Stimulated activated naive CD4-positive, alpha-beta T cell treated with Interleukin-2 at 50 U/mL for 16 hours (primary cell): ENCODE results near the gene STEAP3.

ENCODE experiments used
- DNase-seq: peaks from one replicate; lab custom pipeline; 2025; lab: John Stamatoyannopoulos, UW

The STEAP3 gene

DNA sequence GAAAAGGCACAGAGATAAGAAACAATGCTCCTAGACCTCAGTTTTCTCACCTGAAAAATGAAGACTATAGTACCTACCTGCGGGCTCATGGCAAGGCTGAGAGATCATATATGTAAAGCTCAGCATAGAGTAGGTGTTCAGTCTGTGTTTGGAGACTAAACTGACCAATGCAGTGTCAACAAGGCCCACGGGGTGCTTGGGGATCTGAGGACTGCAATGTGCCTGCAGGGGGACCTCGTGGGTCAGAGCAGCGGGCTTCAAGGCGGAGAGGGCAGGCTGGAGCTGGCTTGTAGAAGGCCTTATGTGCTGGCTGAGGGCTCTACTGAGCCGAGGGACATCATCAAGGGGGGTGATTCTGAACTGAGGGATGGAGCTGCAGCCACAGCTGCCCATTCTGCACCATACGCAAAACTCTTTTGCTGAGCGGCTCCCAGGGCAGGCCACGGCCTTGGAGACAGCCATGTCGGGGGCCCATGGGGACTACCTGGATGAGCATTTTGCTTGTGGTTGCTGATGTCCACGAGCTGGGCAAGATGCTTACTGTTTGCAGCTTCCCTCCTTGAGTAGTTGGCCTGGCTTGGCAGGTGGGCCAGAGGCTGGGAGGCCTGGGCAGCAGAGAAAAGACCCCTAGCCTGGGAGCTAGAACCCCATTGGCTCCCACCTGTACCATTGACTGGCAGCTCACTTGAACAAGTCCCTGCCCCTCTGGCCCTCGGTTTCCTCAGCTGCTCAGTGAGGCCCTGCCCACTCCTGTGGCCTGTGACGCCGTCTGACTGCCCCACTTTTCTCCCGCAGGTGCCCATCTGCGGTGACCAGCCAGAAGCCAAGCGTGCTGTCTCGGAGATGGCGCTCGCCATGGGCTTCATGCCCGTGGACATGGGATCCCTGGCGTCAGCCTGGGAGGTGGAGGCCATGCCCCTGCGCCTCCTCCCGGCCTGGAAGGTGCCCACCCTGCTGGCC is 23.5 kb downstream of the STEAP3 start:
- DNase-seq = no peak

DNA sequence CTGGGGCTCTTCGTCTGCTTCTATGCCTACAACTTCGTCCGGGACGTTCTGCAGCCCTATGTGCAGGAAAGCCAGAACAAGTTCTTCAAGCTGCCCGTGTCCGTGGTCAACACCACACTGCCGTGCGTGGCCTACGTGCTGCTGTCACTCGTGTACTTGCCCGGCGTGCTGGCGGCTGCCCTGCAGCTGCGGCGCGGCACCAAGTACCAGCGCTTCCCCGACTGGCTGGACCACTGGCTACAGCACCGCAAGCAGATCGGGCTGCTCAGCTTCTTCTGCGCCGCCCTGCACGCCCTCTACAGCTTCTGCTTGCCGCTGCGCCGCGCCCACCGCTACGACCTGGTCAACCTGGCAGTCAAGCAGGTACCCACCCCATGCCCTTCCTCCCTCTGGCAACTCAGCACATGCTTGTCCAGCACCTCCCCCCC is 24.2 kb downstream of the STEAP3 start:
- no peak for DNase-seq

GRCh38 chr2:119248311-119248710 is 24.7 kb downstream of the STEAP3 start:
- no peak for DNase-seq

- no peak for DNase-seq
Observed at GRCh38 chr2:119248751-119249150, 25.1 kb downstream of the STEAP3 start.

GRCh38 chr2:119249311-119249710 is 25.7 kb downstream of the STEAP3 start:
- no peak for DNase-seq

DNA sequence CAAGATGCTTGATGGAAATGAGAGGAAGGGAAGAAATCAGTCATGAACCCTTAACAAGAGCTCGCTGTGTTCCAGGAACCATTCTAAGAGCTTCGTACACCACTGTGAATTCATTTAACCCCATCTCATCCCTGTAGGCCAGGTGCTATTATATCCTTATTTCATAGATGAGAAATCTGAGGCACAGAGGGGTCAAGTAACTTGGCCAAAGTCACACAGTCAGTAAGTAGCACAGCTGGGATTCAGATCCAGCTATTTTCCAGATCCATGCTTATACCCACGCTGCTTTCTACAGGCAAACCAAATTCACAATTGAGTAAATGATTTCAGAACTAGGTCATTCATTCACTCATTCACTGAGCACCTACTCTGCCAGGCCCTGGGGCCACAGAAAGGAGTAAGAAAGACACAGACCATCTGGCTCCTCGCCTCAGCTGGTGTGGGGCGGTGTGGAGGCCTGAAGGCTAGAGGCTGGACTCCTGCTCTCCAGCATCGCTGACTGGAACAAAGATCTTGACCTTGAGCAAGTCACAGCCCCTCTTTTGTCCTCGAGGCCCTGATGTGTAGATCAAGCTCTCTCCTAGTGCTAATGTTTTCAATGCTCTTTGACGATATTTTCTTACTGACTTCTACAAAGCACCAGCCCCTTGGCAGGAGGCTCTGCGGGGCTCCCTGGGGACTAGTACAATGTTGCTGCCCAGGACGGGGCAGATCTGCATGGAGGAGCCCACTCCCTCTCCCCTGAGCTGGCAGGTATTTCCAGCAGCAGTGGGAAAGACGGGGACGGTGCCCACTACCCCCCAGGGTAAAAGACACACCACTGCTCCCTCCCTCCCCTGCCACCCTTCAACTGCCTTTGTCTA is 26.5 kb downstream of the STEAP3 start:
- no peak for DNase-seq

DNA sequence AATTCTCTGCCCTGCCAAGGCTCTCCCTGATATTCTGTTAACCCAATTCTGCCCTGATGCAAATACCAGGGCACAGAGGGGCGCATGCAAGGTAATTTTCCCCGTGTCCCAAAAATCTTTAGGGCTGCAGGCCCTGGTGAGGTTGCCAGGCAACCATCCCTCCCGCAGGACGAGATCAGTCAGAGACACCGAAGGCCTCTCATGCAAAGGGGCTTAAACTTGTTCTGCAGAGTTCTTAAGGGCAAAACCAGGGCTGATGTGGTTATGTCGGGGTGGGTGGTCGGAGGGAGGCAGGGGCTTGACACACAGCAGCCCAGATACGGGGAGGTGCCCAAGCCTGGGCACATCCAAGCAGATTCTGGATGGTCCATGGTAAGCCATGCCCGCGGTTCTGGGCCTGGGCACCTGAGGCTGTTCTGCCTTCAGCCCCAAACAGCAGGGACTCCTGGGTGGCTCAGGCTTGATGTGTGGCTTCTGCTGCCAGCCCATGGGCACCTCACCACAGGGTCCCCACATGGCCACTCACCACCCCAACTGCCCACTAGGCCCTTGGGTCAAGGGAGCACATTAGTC is 27.2 kb downstream of the STEAP3 start:
- no peak for DNase-seq

GRCh38 chr2:119251652-119252051 is 28.0 kb downstream of the STEAP3 start:
- DNase-seq = no peak

GRCh38 chr2:119252186-119253113 is 28.8 kb downstream of the STEAP3 start:
- DNase-seq = no peak

GRCh38 chr2:119253114-119253702 is 29.6 kb downstream of the STEAP3 start:
- no peak for DNase-seq

GRCh38 chr2:119253760-119254600 is 30.3 kb downstream of the STEAP3 start:
- no peak for DNase-seq

- no peak for DNase-seq
Observed at GRCh38 chr2:119254601-119255080, 31.0 kb downstream of the STEAP3 start.

GRCh38 chr2:119255760-119256581 is 32.3 kb downstream of the STEAP3 start:
- DNase-seq = no peak

GRCh38 chr2:119256582-119256921 is 32.9 kb downstream of the STEAP3 start:
- no peak for DNase-seq

DNA sequence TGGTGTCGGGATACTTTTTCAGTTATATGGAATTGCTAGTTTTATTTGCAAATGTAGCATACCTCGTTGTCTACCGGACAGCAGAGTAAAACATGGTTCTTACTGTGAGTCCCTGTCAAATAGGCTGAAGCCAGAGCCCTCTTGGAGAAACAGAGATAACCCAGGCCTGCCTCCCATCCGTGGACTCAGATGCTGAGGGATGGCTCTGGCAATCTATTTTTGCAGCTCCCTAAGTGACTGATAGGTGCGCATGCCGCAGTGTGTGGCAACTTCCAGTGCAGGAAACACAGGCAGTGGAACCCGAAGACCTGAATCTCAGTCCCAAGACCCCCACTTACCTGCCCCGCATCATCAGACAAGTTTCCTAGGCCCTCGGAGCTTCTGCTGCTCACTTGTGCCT is 33.6 kb downstream of the STEAP3 start:
- no peak for DNase-seq

GRCh38 chr2:119259296-119259860 is 35.7 kb downstream of the STEAP3 start:
- no peak for DNase-seq

DNA sequence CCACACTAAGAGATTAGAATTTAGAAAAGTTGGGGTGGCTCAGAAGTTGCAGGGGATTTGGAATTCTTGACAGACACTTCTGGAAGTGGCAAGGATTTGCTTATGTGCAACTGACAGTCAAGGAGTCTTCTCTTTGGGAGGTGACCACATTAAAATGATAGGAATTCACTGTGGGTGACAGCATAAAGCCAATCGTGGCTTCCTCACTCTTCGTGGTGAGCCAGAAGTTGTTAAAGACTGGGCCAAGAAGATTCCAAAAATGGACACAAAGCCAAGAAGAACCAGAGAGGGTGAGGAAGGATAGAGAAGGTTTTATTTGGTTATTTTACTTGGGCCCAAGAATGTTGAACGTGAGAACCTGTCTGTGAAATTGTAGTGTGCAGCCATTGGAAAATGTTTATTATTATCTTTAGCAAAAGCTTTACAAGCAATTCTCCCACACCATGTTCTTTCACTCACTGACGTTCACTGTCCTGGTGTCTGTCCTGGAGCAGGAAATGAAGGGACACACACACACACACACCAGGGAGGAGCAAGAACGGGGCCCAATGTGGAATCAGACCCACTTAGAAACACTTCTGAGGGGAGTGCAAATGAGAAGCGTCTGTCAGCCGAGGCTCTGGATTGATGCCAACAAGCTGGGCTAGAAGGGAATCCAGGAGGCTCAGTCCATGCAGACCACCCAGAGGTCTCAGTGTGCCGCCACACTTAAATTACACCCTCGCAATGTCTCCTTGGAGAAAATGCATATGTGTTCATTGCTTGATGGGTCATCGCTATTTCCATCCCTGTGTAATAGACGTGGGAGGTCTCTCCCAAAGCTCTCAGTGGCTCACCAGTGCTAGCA is 37.2 kb downstream of the STEAP3 start:
- no peak for DNase-seq
